Neural progenitor cell (in vitro differentiated cells): ENCODE results near the gene EXOC7. TPM values are rescaled to one million over a fixed set of nuclear protein-coding genes. Genes with fewer than 3 reads are reported as not detected.

Source experiments
- DNase-seq: peaks from one replicate; pipeline ENCODE4 v3.0.0-alpha.2; 2016; ENCODE audit warnings: low spot score
- H2AFZ ChIP-seq: fragments of 200-600 bp; sonication (generic); replicated peaks from 2 replicates; pipeline ENCODE4 v1.6.1; 2016; ENCODE audit warnings: antibody characterized with exemption
- H3F3A ChIP-seq: fragments of 200-600 bp; sonication (generic); 2 replicates; pipeline ENCODE4 v1.6.1; 2016; ENCODE audit warnings: antibody characterized with exemption, low read depth
- H3K27ac ChIP-seq: fragments of 200-600 bp; sonication (generic); 2 replicates; pipeline ENCODE4 v1.5.1; 2016; ENCODE audit warnings: mild to moderate bottlenecking
- H3K27me3 ChIP-seq: fragments of 200-600 bp; sonication (generic); 2 replicates; pipeline ENCODE4 v1.6.1; 2016; ENCODE audit warnings: mild to moderate bottlenecking, moderate library complexity
- H3K36me3 ChIP-seq: fragments of 200-600 bp; sonication (generic); 2 replicates; pipeline ENCODE4 v1.5.1; 2016
- H3K4me1 ChIP-seq: fragments of 200-600 bp; sonication (generic); 2 replicates; pipeline ENCODE4 v1.6.1; 2016; ENCODE audit warnings: mixed run types
- H3K4me2 ChIP-seq: fragments of 200-600 bp; sonication (generic); 2 replicates; pipeline ENCODE4 v1.6.1; 2016
- H3K4me3 ChIP-seq: fragments of 200-600 bp; sonication (generic); 2 replicates; pipeline ENCODE4 v1.5.1; 2016
- H3K79me2 ChIP-seq: fragments of 200-600 bp; sonication (generic); 2 replicates; pipeline ENCODE4 v1.6.1; 2016; ENCODE audit warnings: low read depth
- H3K9ac ChIP-seq: fragments of 200-600 bp; sonication (generic); 2 replicates; pipeline ENCODE4 v1.6.1; 2016
- H3K9me3 ChIP-seq: fragments of 200-600 bp; sonication (generic); 2 replicates; pipeline ENCODE4 v1.5.1; 2016; ENCODE audit warnings: low read depth
- H4K20me1 ChIP-seq: fragments of 200-600 bp; sonication (generic); 2 replicates; pipeline ENCODE4 v1.6.1; 2016; ENCODE audit warnings: low read depth
- H3K27ac Mint-ChIP-seq: 3 replicates; pipeline ENCODE4 v1.8.0; 2021; ENCODE audit warnings: mixed read lengths
- H3K27me3 Mint-ChIP-seq: 2 replicates; pipeline ENCODE4 v1.8.0; 2022; ENCODE audit warnings: low read depth, mild to moderate bottlenecking, inconsistent platforms, moderate library complexity, mixed read lengths; ENCODE audit not compliant: insufficient read depth
- H3K36me3 Mint-ChIP-seq: 3 replicates; pipeline ENCODE4 v1.8.0; 2021; ENCODE audit warnings: mixed read lengths
- H3K4me1 Mint-ChIP-seq: 3 replicates; pipeline ENCODE4 v1.8.0; 2021; ENCODE audit warnings: mixed read lengths
- H3K4me3 Mint-ChIP-seq: 3 replicates; pipeline ENCODE4 v1.8.0; 2021; ENCODE audit warnings: mild to moderate bottlenecking, moderate library complexity, mixed read lengths
- H3K9me3 Mint-ChIP-seq: 3 replicates; pipeline ENCODE4 v1.8.0; 2020; ENCODE audit warnings: mixed read lengths
- CTCF ChIP-seq: fragments of 200-600 bp; sonication (generic); IDR thresholded peaks from 2 replicates; pipeline ENCODE4 v1.5.1; 2017; ENCODE audit warnings: antibody characterized with exemption, mild to moderate bottlenecking
- EZH2 ChIP-seq: fragments of 200-600 bp; sonication (generic); IDR thresholded peaks from 2 replicates; pipeline ENCODE4 v1.6.1; 2017; ENCODE audit warnings: antibody characterized with exemption, mild to moderate bottlenecking, moderate library complexity
- EZH2phosphoT487 ChIP-seq: fragments of 200-600 bp; sonication (generic); IDR thresholded peaks from 2 replicates; pipeline ENCODE4 v1.6.1; 2017; ENCODE audit warnings: antibody characterized with exemption
- total RNA-seq: library from RNA; depleted of rRNA; stranded (reverse); fragments of >200 nt; gene quantifications from 2 replicates; pipeline ENCODE4 v1.2.3, GENCODE V29; 2015; ENCODE audit warnings: low replicate concordance

The EXOC7 gene
- total RNA-seq, 1 donor from 2014 or later = 64.3 TPM

GRCh38 chr17:76123191-76123499 lies 19.6 kb upstream of the EXOC7 start:
- H3K4me3 ChIP-seq = no peak overlapping the region
- TF ChIP-seq CTCF = no peak
- no peak for TF ChIP-seq EZH2
- no peak for TF ChIP-seq EZH2phosphoT487

GRCh38 chr17:76122431-76123190 lies 19.0 kb upstream of the EXOC7 start:
- no peak overlapping the region for H3K27ac ChIP-seq
- H2AFZ ChIP-seq = peak overlapping the region; percentile 3
- H3K27me3 ChIP-seq = peaks cover 10% of the 10 kb centered on the region
- H3K27me3 Mint-ChIP-seq = peaks cover 2% of the 10 kb centered on the region
- no peaks in the 10 kb centered on the region for H3K4me1 ChIP-seq
- no peaks in the 10 kb centered on the region for H4K20me1 ChIP-seq
- no peaks in the 10 kb centered on the region for H3K9me3 ChIP-seq
- H3K36me3 Mint-ChIP-seq = no peaks in the 10 kb centered on the region
- H3K36me3 ChIP-seq = no peaks in the 10 kb centered on the region
- H3K4me3 ChIP-seq = no peak overlapping the region
- H3K9me3 Mint-ChIP-seq = no peaks in the 10 kb centered on the region
- no peak overlapping the region for H3K9ac ChIP-seq
- peak overlapping the region; percentile 95 for H3K27ac Mint-ChIP-seq
- H3K79me2 ChIP-seq = no peaks in the 10 kb centered on the region
- H3K4me2 ChIP-seq = no peak overlapping the region
- peaks cover 6% of the 10 kb centered on the region for H3F3A ChIP-seq
- no peak for TF ChIP-seq EZH2
- TF ChIP-seq EZH2phosphoT487 = no peak
- no peak for TF ChIP-seq CTCF
- peak overlapping the region; percentile 58 for H3K4me3 Mint-ChIP-seq
- DNase-seq = no peak
- peaks cover 40% of the 10 kb centered on the region for H3K4me1 Mint-ChIP-seq

More at GRCh38 chr17:76123191-76123499, 19.6 kb upstream of the EXOC7 start:
- H3K27ac ChIP-seq = no peak overlapping the region
- peaks cover 10% of the 10 kb centered on the region for H3K27me3 ChIP-seq
- peaks cover 6% of the 10 kb centered on the region for H3F3A ChIP-seq
- H3K4me2 ChIP-seq = no peak overlapping the region
- H3K4me1 ChIP-seq = no peaks in the 10 kb centered on the region
- no peaks in the 10 kb centered on the region for H3K79me2 ChIP-seq
- H3K9ac ChIP-seq = no peak overlapping the region
- Mint-ChIP-seq H3K4me1 (peaks cover 40% of the 10 kb centered on the region), H3K27ac (peak overlapping the region; percentile 55), H3K27me3 (peaks cover 2% of the 10 kb centered on the region), H3K36me3 (no peaks in the 10 kb centered on the region), H3K4me3 (no peak overlapping the region), H3K9me3 (no peaks in the 10 kb centered on the region)
- no peak overlapping the region for H2AFZ ChIP-seq
- H3K9me3 ChIP-seq = no peaks in the 10 kb centered on the region
- no peaks in the 10 kb centered on the region for H4K20me1 ChIP-seq
- H3K36me3 ChIP-seq = no peaks in the 10 kb centered on the region
- no peak for DNase-seq

GRCh38 chr17:76121932-76122430 lies 18.4 kb upstream of the EXOC7 start:
- Mint-ChIP-seq H3K4me1 (peaks cover 40% of the 10 kb centered on the region), H3K27ac (peak overlapping the region; percentile 95), H3K9me3 (no peaks in the 10 kb centered on the region), H3K4me3 (peak overlapping the region; percentile 58), H3K27me3 (peaks cover 2% of the 10 kb centered on the region), H3K36me3 (no peaks in the 10 kb centered on the region)
- TF ChIP-seq EZH2phosphoT487 (no peak), CTCF (no peak)
- H4K20me1 ChIP-seq = no peaks in the 10 kb centered on the region
- H3K27ac ChIP-seq = no peak overlapping the region
- H3K36me3 ChIP-seq = no peaks in the 10 kb centered on the region
- peaks cover 10% of the 10 kb centered on the region for H3K27me3 ChIP-seq
- peak overlapping the region; percentile 52 for H3K4me2 ChIP-seq
- H3F3A ChIP-seq = peaks cover 6% of the 10 kb centered on the region
- H3K9ac ChIP-seq = no peak overlapping the region
- H3K9me3 ChIP-seq = no peaks in the 10 kb centered on the region
- peak overlapping the region; percentile 3 for H2AFZ ChIP-seq
- no peak overlapping the region for H3K4me3 ChIP-seq
- no peaks in the 10 kb centered on the region for H3K4me1 ChIP-seq
- no peaks in the 10 kb centered on the region for H3K79me2 ChIP-seq
- DNase-seq = no peak
